GM18867 (cell line): ENCODE measurements around the gene SMLR1.

ENCODE experiments used
- ATAC-seq: cut with Tn5 transposase; IDR thresholded peaks from one replicate; pipeline ENCODE4 v1.9.1; 2021; ENCODE audit warnings: mild to moderate bottlenecking, moderate library complexity; ENCODE audit not compliant: unreplicated experiment

Gene SMLR1

DNA sequence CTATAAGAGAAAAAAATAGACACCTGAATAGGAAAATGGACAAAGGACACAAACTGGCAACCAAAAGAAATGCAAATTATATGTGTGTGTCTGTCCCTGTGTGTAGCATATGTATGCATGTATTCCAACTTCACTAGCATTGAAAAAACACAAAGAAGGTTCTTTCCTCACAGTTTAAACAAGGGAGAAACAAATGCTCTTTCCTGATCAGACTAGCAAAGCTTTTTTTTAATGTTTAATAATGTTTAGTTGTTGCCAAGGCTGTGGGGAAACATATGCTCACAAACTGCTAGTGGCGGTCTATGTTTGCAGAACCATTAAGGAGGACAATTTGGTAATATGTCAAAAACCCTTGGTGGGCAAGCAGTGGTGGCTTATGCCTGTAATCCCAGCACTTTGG, 22.4 kb downstream of the SMLR1 start:
- ATAC-seq: no peak

GRCh38 chr6:130851026-130851425, 23.8 kb downstream of the SMLR1 start:
- peak; percentile 54 for ATAC-seq

GRCh38 chr6:130852844-130853554, 25.8 kb downstream of the SMLR1 start:
- no peak for ATAC-seq

GRCh38 chr6:130853555-130854183, 26.5 kb downstream of the SMLR1 start:
- no peak for ATAC-seq

DNA sequence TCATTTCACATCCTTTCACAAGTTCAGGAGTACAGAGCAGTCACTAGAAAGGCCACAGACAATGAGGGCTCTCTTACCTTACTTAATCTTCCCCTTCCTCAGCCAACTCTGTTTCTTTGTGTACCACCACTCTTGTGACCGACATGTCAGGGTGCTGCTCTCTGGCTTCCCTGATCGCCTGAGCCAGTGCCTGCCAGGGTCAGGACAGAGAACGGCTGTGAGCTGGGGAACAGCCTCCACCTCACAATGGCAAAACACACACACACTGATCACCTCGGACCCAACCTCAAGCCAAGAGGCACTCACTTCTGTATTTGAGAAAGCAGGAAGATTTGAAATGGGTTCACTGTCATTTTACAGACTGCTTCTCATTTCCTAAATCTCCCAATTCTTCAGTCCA, 30.8 kb downstream of the SMLR1 start:
- no peak for ATAC-seq

GRCh38 chr6:130858498-130859160, 31.4 kb downstream of the SMLR1 start:
- ATAC-seq: no peak

DNA sequence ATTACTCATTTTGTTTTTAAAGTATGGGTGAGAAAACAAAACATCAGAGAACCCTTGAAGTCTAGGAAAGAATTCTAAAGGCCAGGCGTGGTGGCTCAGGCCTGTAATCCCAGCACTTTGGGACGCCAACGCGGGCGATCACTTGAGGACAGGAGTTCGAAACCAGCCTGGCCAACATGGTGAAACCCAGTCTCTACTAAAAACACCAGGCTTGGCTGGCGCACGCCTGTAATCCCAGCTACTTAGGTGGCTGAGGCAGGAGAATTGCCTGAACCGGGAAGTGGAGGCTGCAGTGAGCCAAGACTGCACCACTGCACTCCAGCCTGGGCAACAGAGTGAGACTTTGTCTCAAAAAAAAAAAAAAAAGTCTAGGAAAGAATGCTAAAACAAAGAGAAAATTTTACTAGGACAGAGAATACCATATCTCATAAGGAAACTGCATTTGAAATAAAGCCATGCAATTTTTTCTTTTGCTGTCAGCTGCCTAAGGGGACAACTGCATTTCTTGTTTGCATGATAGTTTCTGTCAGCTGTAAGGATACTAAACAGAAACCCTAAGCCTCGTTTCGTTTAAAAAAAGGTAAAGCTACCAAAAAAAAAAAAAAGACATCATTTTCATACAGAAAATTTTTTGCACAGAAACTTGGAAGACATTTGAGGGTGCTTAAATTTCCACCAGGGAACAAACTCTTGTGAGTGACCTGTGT, 32.1 kb downstream of the SMLR1 start:
- ATAC-seq: peak; percentile 69

DNA sequence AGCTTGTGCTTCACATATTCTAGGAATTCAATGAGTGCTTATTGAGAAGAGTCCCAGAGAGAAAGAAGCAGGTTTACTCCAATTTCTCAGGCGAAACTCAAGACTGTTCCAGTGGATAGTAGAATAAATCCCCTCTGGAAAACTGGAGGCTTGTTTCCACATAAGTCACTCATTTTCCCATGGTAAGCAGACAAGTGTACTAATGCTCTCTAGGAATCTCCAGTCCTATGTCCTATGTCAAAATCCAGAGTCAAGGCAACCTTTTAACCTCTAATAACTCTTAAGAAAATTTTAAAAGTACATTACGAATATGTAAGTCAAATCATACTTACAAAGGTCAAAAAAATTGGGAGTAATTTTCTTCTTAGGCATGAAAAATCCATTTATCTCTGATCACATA, 35.2 kb downstream of the SMLR1 start:
- ATAC-seq: no peak

GRCh38 chr6:130863415-130864230, 36.4 kb downstream of the SMLR1 start:
- no peak for ATAC-seq

- no peak for ATAC-seq
These were observed 37.1 kb downstream of the SMLR1 start for GRCh38 chr6:130864344-130864743.

- ATAC-seq: no peak
These were observed 38.6 kb downstream of the SMLR1 start for GRCh38 chr6:130865793-130866192.

DNA sequence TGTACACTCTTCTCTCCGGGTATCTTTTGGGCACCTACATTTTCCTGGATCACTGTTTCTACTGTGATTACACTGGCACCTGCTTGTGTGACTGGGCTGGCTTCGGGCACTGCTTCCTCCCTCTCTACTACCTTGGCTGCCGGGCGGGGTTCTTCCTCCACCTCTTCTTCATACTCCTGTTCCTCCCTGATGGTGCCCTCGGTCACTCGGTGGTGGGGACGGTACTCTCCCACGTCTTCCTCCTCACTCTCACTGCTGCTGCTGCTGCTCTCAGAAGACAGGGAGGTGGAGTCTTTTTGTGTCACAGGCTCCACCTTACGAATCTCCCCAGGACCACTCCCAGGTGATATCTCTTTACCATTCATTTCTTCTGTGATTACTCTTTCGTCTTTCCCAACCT, 42.5 kb downstream of the SMLR1 start:
- ATAC-seq: no peak

GRCh38 chr6:130870179-130870880, 43.1 kb downstream of the SMLR1 start:
- no peak for ATAC-seq

GRCh38 chr6:130872250-130873095, 45.3 kb downstream of the SMLR1 start:
- peak; percentile 75 for ATAC-seq

DNA sequence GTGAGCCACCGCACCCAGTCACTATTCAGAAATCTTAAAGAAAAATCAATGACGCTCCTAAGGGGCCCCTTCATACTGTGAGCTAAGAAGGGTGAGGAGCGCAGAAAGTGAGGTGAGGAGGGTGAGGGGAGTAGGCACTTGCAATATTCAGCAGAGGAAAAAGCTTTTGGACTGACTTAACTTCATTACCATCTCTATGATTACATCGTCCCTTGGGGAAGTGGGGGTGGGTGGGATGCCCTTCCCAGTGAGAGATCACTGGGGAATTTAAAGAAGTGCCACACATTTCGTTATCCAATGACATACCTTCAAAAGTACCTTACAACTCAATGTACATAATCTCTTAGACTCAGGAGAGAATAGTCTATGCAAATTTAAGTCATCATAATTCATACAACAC, 46.5 kb downstream of the SMLR1 start:
- no peak for ATAC-seq

DNA sequence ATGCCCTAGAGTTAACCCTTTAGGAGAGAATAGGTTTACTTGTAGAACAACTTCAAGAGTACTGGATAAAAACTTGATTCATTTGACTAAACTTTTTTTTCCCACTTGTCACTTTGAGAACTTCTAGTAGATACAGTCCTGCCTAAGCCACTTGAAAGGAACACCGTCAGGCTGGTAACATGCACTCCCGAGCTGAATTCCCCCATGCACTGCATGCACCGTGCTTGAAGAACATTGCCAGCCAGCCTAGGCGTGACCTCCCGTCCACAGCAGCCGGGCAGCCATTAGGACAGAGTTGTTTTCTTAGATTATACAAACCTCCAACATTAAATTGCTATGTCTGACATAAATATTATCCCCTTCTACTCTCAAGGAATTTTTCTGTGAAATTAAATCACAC, 52.6 kb downstream of the SMLR1 start:
- ATAC-seq: no peak

DNA sequence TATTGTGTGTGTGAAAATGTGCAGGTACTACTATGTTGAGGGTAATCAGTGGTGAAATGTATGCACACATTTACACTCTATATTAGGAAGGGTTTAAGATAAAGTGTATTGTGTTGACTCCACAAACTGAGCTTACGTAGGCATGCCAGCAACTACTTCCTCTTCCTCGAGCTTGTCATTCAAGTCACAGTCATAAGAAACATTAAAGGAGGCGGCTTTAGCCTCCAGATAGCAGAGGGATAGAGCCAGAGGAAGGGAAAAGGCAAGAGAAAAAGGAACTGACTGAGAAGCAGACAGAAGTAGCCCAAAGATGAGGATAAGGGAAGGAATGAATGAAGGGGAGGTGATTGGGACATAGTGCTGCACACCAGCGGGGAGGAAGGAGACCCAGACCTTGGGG, 55.2 kb downstream of the SMLR1 start:
- ATAC-seq: no peak

DNA sequence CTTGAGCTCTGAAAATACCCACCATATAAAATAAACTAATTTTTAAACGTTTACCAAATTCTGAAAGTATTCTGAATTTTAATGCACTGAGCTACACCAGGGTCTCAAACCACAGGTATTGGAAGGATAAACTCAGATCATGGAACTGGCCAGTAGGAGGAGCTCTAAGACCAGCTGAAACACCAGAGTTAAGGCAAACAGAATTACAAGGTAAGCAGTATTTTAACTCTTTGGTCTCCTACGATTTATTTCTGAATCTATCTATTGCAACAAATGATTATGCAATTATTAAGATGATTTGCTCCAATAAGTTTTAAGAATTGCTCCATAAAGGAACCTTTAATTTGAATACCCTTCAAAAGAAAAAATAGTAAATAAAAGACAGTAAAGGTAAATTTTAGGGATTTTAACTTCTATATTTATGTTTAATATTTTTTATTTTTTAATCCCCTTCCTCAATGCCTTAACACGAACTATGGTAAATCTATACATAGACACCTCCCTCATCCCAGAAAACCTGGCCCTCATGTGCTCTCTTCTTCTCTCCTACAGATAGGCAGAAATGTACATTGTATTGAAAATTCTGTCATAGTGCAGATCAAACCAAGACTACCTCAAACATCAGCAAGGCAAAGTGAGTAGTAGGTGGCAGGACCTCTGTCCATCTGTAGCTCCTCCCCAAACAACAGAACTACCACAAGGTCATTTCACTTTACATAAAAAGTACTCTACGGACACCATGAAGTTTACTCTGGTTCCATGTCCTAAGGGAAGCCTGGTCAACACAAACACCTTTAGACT, 58.4 kb downstream of the SMLR1 start:
- peak; percentile 91 for ATAC-seq
